A549 (cell line): ENCODE results near the gene SMIM7. TPM values are rescaled to one million over a fixed set of nuclear protein-coding genes. Genes with fewer than 3 reads are reported as not detected.

Experiments
- ATAC-seq, 2 experiments: fragments of 200-7000 bp in 1 of 2; fragments of >200 bp in 1 of 2; cut with Nextera tagmentation in 1 of 2; cut with Tn5 transposase in 1 of 2; 3 replicates each; pipeline versions ENCODE4 v1.8.0 to v1.9.1; 2018 to 2020; ENCODE audit warnings: mild to moderate bottlenecking in 1 of 2, moderate library complexity in 1 of 2
- CTCF ChIA-PET: fragments of 300-600 bp; sonication (Branson Sonifier 250); formaldehyde crosslinking; extraction: SDS; loops from one replicate; lab custom pipeline; 2021; ENCODE audit warnings: antibody characterized with exemption, inconsistent platforms; lab: Yijun Ruan, JAX
- POLR2A ChIA-PET: fragments of 350-600 bp; formaldehyde crosslinking; extraction: SDS; loops from one replicate; lab custom pipeline; 2021; ENCODE audit warnings: antibody characterized with exemption, inconsistent platforms; lab: Yijun Ruan, JAX
- DNase-seq, 2 experiments: peaks; one replicate each; pipeline versions ENCODE4 v3.0.0 to v3.0.0-alpha.2; 2011 to 2016; ENCODE audit warnings: low read depth in 1 of 2, low spot score in 1 of 2
- FAIRE-seq: peaks from 2 replicates; lab custom pipeline; 2011; peaks lifted over from hg19 to GRCh38; lab: Jason Lieb, UNC
- H3K27ac ChIP-seq, 2 experiments: fragments of >200 bp; sonication (Bioruptor Twin); formaldehyde crosslinking; 3 replicates each; pipeline ENCODE4 v1.5.1; 2016 to 2017
- H3K4me1 ChIP-seq: fragments of >200 bp; sonication (Bioruptor Twin); formaldehyde crosslinking; 3 replicates; pipeline ENCODE4 v1.6.1; 2016
- H3K4me2 ChIP-seq: fragments of >200 bp; sonication (Bioruptor Twin); formaldehyde crosslinking; 3 replicates; pipeline ENCODE4 v1.6.1; 2016
- H3K4me3 ChIP-seq: fragments of >200 bp; sonication (Bioruptor Twin); formaldehyde crosslinking; 3 replicates; pipeline ENCODE4 v1.5.1; 2016
- H3K9me3 ChIP-seq: fragments of >200 bp; sonication (Bioruptor Twin); formaldehyde crosslinking; 3 replicates; pipeline ENCODE4 v1.6.1; 2016
- BHLHE40 ChIP-seq: IDR thresholded peaks from 2 replicates; pipeline ENCODE4 v1.6.1; 2012; ENCODE audit warnings: low read depth, low read length, inconsistent platforms
- CBX2 ChIP-seq: fragments of 200-600 bp; sonication (generic); IDR thresholded peaks from 2 replicates; pipeline ENCODE4 v1.6.1; 2016; ENCODE audit warnings: low read depth, mild to moderate bottlenecking, borderline replicate concordance
- EHF ChIP-seq: fragments of 250-450 bp; sonication (Bioruptor Pico); IDR thresholded peaks from 2 replicates; pipeline ENCODE4 v1.5.0; 2020; ENCODE audit warnings: mild to moderate bottlenecking
- EP300 ChIP-seq, 2 experiments: fragments of >200 bp; sonication (Bioruptor Twin); formaldehyde crosslinking; IDR thresholded peaks; 2 replicates in 1 of 2; 3 replicates in 1 of 2; pipeline ENCODE4 v1.6.1; 2016 to 2017
- FOSL2 ChIP-seq, 2 experiments: fragments of 450-650 bp in 1 of 2; fragments of >200 bp in 1 of 2; sonication (Bioruptor Twin) in 1 of 2; formaldehyde crosslinking; IDR thresholded peaks; 2 replicates each; pipeline versions ENCODE4 v1.5.0 to v1.6.1; 2016 to 2020; ENCODE audit warnings: mild to moderate bottlenecking in 1 of 2, moderate library complexity in 1 of 2
- FOXS1 ChIP-seq: fragments of 250-450 bp; sonication (Bioruptor Pico); IDR thresholded peaks from 2 replicates; pipeline ENCODE4 v1.5.0; 2020; ENCODE audit warnings: mild to moderate bottlenecking, moderate library complexity
- HEYL ChIP-seq: fragments of 250-450 bp; sonication (Bioruptor Pico); IDR thresholded peaks from 2 replicates; pipeline ENCODE4 v1.8.0; 2021; ENCODE audit warnings: mild to moderate bottlenecking, moderate library complexity
- HOXA7 ChIP-seq: fragments of 250-450 bp; sonication (Bioruptor Pico); IDR thresholded peaks from 2 replicates; pipeline ENCODE4 v1.5.0; 2020; ENCODE audit warnings: mild to moderate bottlenecking, moderate library complexity
- HOXB13 ChIP-seq: fragments of 250-450 bp; sonication (Bioruptor Pico); IDR thresholded peaks from 2 replicates; pipeline ENCODE4 v1.5.0; 2020; ENCODE audit warnings: low read depth, mild to moderate bottlenecking, moderate library complexity
- JUNB ChIP-seq: fragments of >200 bp; sonication (Bioruptor Twin); formaldehyde crosslinking; IDR thresholded peaks from 2 replicates; pipeline ENCODE4 v1.6.1; 2016
- KDM5A ChIP-seq: fragments of 200-600 bp; sonication (generic); IDR thresholded peaks from 2 replicates; pipeline ENCODE4 v1.6.1; 2016; ENCODE audit warnings: antibody characterized with exemption, mild to moderate bottlenecking
- MAFK ChIP-seq: fragments of 450-650 bp; IDR thresholded peaks from 2 replicates; pipeline ENCODE4 v1.6.1; 2014; ENCODE audit not compliant: partially characterized antibody
- MAZ ChIP-seq: fragments of 150-350 bp; IDR thresholded peaks from 2 replicates; pipeline ENCODE4 v1.6.1; 2014; ENCODE audit warnings: antibody characterized with exemption, low read depth, low read length, borderline replicate concordance
- NPAS2 ChIP-seq: fragments of 250-450 bp; sonication (Bioruptor Pico); IDR thresholded peaks from 2 replicates; pipeline ENCODE4 v1.8.0; 2022; ENCODE audit warnings: mild to moderate bottlenecking, moderate library complexity, borderline replicate concordance
- POLR2A ChIP-seq: IDR thresholded peaks from 2 replicates; pipeline ENCODE4 v1.6.1; 2012; ENCODE audit warnings: mild to moderate bottlenecking, low read length
- RFX5 ChIP-seq: fragments of 450-650 bp; IDR thresholded peaks from 2 replicates; pipeline ENCODE4 v1.7.1; 2014; ENCODE audit warnings: antibody characterized with exemption, mild to moderate bottlenecking, moderate library complexity
- SMC3 ChIP-seq: fragments of >200 bp; sonication (Bioruptor Twin); formaldehyde crosslinking; IDR thresholded peaks from 3 replicates; pipeline ENCODE4 v1.6.1; 2018; ENCODE audit warnings: inconsistent platforms
- SREBF2 ChIP-seq: fragments of 450-650 bp; IDR thresholded peaks from 2 replicates; pipeline ENCODE4 v1.6.1; 2014; ENCODE audit warnings: mild to moderate bottlenecking, moderate library complexity
- TP53 ChIP-seq: fragments of 250-450 bp; sonication (Bioruptor Pico); IDR thresholded peaks from 2 replicates; pipeline ENCODE4 v1.5.0; 2021; ENCODE audit warnings: mild to moderate bottlenecking, moderate library complexity
- ZC3H11A ChIP-seq: fragments of 450-650 bp; IDR thresholded peaks from 2 replicates; pipeline ENCODE4 v1.6.1; 2014; ENCODE audit warnings: antibody characterized with exemption, mild to moderate bottlenecking
- ZFP36 ChIP-seq: fragments of 450-650 bp; IDR thresholded peaks from 2 replicates; pipeline ENCODE4 v1.6.1; 2014; ENCODE audit warnings: borderline replicate concordance; ENCODE audit not compliant: partially characterized antibody
- ZNF302 ChIP-seq: fragments of 250-450 bp; sonication (Bioruptor Pico); IDR thresholded peaks from 2 replicates; pipeline ENCODE4 v1.9.0; 2021; ENCODE audit warnings: inconsistent platforms, mild to moderate bottlenecking, moderate library complexity
- WGBS: methylation state at CpG from one replicate; pipeline ENCODE4 v1.1.6; 2017; ENCODE audit errors: missing lambda C conversion rate; 5-methylcytosine and 5-hydroxymethylcytosine counted together
- polyA plus RNA-seq, 4 experiments: library from polyadenylated mRNA; depleted of rRNA in 3 of 4; stranded (reverse); fragments of >200 nt; fragmentation: RNase III in 1 of 4; extraction: RNeasy Plus Mini Kit Qiagen cat#74134 plus additional on column Dnase treatment in 1 of 4; gene quantifications; 2 replicates in 3 of 4; 3 replicates in 1 of 4; pipeline ENCODE4 v1.2.3, GENCODE V29; 2011 to 2017
- TF ChIP-seq, protein P1 (sequence below): fragments of >200 bp; sonication (Bioruptor Twin); formaldehyde crosslinking; IDR thresholded peaks from 3 replicates; pipeline ENCODE4 v1.5.1; 2016
- TF ChIP-seq, protein P2 (sequence below): IDR thresholded peaks from 2 replicates; pipeline ENCODE4 v1.6.1; 2012; ENCODE audit warnings: low read depth, borderline replicate concordance
- TF ChIP-seq, protein P3 (sequence below): fragments of 250-450 bp; sonication (Bioruptor Pico); IDR thresholded peaks from 2 replicates; pipeline ENCODE4 v1.5.0; 2020; ENCODE audit warnings: low read depth, mild to moderate bottlenecking, moderate library complexity
- TF ChIP-seq, protein P4 (sequence below): fragments of 450-650 bp; IDR thresholded peaks from 2 replicates; pipeline ENCODE4 v1.6.1; 2014; ENCODE audit warnings: antibody characterized with exemption
- TF ChIP-seq, protein P5 (sequence below): fragments of 250-450 bp; sonication (Bioruptor Pico); IDR thresholded peaks from 2 replicates; pipeline ENCODE4 v1.5.0; 2021; ENCODE audit warnings: mild to moderate bottlenecking, moderate library complexity, borderline replicate concordance
- TF ChIP-seq, protein P6 (sequence below): IDR thresholded peaks from 2 replicates; pipeline ENCODE4 v1.6.1; 2012
- TF ChIP-seq, protein P7 (sequence below): fragments of >200 bp; sonication (Bioruptor Twin); formaldehyde crosslinking; IDR thresholded peaks from 3 replicates; pipeline ENCODE4 v1.6.1; 2016

The SMIM7 gene
- polyA plus RNA-seq, 2 of the 4 experiments (the other 2 are of a cell fraction): 74.7 to 98.8 TPM

DNA sequence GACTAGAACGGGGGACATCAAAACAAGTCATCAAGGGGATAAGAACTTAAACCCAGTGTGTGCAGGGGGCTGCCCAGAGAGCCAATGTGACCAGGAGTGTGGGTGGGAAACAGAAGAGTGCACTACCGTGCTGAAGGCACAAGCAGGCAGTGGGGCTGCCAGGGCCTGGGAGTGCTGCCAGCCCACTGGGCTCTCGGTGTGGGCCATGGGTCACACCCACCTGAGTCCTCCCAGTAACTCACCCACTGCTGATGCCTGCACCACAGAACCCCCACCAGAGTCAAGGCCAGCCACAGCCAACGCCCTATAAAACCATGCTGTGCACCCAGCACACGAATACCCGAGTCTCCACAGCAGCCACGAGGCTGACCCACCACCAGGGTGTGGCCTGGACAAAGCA, 40.5 kb downstream of the SMIM7 start:
- H3K4me1 ChIP-seq: no peaks in the 10 kb centered on the region
- H3K4me3 ChIP-seq: no peak overlapping the region
- no peak overlapping the region for H3K27ac ChIP-seq
- no peak for ATAC-seq
- no peak for FAIRE-seq
- DNase-seq: no peak
- H3K4me2 ChIP-seq: no peak overlapping the region
- ChIA-PET CTCF (no interaction called here), POLR2A (no interaction called here)
- TF ChIP-seq HEYL (no peak), CBX2 (no peak), SREBF2 (no peak), NPAS2 (no peak), EHF (no peak), ZNF302 (CRISPR knock-in tag) (no peak), BHLHE40 (no peak), HOXA7 (CRISPR knock-in tag) (no peak), SMC3 (no peak), KDM5A (no peak), ZFP36 (no peak), FOXS1 (no peak), RFX5 (no peak), EP300 (IDR thresholded peaks at IDR 0.05) (no peak), POLR2A (no peak), FOSL2 (IDR thresholded peaks at IDR 0.05) (no peak), FOSL2 (CRISPR knock-in tag; IDR thresholded peaks at IDR 0.05) (no peak)
- TF ChIP-seq, protein P1, sequence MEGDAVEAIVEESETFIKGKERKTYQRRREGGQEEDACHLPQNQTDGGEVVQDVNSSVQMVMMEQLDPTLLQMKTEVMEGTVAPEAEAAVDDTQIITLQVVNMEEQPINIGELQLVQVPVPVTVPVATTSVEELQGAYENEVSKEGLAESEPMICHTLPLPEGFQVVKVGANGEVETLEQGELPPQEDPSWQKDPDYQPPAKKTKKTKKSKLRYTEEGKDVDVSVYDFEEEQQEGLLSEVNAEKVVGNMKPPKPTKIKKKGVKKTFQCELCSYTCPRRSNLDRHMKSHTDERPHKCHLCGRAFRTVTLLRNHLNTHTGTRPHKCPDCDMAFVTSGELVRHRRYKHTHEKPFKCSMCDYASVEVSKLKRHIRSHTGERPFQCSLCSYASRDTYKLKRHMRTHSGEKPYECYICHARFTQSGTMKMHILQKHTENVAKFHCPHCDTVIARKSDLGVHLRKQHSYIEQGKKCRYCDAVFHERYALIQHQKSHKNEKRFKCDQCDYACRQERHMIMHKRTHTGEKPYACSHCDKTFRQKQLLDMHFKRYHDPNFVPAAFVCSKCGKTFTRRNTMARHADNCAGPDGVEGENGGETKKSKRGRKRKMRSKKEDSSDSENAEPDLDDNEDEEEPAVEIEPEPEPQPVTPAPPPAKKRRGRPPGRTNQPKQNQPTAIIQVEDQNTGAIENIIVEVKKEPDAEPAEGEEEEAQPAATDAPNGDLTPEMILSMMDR: no peak
- TF ChIP-seq, protein P2, sequence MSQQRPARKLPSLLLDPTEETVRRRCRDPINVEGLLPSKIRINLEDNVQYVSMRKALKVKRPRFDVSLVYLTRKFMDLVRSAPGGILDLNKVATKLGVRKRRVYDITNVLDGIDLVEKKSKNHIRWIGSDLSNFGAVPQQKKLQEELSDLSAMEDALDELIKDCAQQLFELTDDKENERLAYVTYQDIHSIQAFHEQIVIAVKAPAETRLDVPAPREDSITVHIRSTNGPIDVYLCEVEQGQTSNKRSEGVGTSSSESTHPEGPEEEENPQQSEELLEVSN: no peak
- TF ChIP-seq, protein P3, sequence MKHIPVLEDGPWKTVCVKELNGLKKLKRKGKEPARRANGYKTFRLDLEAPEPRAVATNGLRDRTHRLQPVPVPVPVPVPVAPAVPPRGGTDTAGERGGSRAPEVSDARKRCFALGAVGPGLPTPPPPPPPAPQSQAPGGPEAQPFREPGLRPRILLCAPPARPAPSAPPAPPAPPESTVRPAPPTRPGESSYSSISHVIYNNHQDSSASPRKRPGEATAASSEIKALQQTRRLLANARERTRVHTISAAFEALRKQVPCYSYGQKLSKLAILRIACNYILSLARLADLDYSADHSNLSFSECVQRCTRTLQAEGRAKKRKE (CRISPR knock-in tag): no peak
- TF ChIP-seq, protein P4, sequence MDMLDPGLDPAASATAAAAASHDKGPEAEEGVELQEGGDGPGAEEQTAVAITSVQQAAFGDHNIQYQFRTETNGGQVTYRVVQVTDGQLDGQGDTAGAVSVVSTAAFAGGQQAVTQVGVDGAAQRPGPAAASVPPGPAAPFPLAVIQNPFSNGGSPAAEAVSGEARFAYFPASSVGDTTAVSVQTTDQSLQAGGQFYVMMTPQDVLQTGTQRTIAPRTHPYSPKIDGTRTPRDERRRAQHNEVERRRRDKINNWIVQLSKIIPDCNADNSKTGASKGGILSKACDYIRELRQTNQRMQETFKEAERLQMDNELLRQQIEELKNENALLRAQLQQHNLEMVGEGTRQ: no peak
- WGBS: 90% methylated on average over 6 of the region's 7 CpGs
- H3K9me3 ChIP-seq: no peaks in the 10 kb centered on the region

DNA sequence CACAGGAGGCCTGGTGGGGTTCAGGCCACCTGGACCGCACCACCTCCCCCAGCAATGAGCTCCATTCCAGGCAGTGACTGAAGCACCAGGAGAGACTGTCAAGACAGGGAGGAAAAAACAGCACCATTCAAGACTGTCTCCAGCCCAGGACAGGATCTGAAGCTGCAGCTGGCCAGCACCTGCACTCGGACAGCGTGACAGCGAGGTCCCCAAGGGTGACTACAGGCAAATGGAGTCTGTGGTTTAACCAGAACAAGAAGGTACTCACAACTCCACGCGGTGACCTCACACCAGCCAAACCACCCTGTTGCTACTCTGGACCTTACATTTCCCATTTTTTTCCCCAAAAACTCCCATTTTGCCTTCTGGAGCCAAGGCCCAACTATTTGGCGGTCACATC, 41.7 kb downstream of the SMIM7 start:
- Histone ChIP-seq H3K9me3 (no peaks in the 10 kb centered on the region), H3K4me1 (no peaks in the 10 kb centered on the region), H3K4me3 (no peak overlapping the region), H3K4me2 (no peak overlapping the region), H3K27ac (no peak overlapping the region)
- ChIA-PET POLR2A (interaction anchor here (0.8 kb wide), 1 partner anchor 10 kb away, joined by 4 read pairs; the partner anchor contains the start of gene MED26), CTCF (interaction anchor here (0.9 kb wide), 1 partner anchor 12 kb away, joined by 3 read pairs; no protein-coding TSS in a partner anchor)
- FAIRE-seq: no peak
- no peak for DNase-seq
- WGBS: 95% methylated on average over 6 of the region's 7 CpGs
- ATAC-seq: no peak
- TF ChIP-seq JUNB (no peak), BHLHE40 (no peak), NPAS2 (no peak), MAFK (no peak), HOXB13 (CRISPR knock-in tag) (no peak), TP53 (CRISPR knock-in tag) (no peak), ZC3H11A (no peak), MAZ (no peak)
- TF ChIP-seq, protein P5, sequence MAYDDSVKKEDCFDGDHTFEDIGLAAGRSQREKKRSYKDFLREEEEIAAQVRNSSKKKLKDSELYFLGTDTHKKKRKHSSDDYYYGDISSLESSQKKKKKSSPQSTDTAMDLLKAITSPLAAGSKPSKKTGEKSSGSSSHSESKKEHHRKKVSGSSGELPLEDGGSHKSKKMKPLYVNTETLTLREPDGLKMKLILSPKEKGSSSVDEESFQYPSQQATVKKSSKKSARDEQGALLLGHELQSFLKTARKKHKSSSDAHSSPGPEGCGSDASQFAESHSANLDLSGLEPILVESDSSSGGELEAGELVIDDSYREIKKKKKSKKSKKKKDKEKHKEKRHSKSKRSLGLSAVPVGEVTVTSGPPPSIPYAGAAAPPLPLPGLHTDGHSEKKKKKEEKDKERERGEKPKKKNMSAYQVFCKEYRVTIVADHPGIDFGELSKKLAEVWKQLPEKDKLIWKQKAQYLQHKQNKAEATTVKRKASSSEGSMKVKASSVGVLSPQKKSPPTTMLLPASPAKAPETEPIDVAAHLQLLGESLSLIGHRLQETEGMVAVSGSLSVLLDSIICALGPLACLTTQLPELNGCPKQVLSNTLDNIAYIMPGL (CRISPR knock-in tag): no peak
- TF ChIP-seq, protein P6, sequence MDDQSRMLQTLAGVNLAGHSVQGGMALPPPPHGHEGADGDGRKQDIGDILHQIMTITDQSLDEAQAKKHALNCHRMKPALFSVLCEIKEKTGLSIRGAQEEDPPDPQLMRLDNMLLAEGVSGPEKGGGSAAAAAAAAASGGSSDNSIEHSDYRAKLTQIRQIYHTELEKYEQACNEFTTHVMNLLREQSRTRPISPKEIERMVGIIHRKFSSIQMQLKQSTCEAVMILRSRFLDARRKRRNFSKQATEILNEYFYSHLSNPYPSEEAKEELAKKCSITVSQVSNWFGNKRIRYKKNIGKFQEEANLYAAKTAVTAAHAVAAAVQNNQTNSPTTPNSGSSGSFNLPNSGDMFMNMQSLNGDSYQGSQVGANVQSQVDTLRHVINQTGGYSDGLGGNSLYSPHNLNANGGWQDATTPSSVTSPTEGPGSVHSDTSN: no peak
- TF ChIP-seq, protein P7, sequence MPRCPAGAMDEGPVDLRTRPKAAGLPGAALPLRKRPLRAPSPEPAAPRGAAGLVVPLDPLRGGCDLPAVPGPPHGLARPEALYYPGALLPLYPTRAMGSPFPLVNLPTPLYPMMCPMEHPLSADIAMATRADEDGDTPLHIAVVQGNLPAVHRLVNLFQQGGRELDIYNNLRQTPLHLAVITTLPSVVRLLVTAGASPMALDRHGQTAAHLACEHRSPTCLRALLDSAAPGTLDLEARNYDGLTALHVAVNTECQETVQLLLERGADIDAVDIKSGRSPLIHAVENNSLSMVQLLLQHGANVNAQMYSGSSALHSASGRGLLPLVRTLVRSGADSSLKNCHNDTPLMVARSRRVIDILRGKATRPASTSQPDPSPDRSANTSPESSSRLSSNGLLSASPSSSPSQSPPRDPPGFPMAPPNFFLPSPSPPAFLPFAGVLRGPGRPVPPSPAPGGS: no peak
- TF ChIP-seq, protein P1: no peak
